ENCODE data around the gene TBC1D22A.

TBC1D22A gene

DNA sequence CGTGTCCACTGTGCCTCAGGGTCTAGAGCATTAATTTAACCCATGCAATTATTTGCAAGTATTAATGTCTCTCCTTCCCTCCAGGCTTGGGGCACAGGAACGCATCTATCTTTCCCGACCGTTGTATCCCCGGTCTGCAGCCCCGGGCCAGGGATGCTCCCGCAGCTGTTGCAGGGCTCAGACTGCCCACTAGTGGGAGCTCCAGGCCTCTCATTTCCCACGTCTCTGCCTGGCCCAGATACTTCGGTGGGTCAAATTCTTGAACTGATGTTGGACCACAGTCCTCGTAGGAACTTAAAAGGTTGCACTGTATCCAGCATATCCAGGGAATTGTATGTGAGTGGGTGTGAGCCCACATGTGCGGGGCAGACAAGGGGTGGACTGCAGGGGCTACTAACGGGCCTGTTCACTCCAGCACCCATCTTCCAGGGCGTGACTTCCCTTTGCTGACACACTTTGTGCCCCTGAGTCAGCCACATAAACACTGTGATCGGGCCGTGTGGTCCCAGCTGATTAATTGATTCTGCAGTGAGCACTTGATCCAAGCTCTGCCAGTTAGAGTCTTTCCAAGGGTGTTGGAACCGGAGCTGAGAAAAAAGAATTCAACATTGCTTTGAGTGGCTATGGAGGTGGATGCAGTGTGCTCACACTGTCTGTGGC lies 451.3 kb downstream of the TBC1D22A start:
- DNase-seq: peak; percentile 59 to 60

DNA sequence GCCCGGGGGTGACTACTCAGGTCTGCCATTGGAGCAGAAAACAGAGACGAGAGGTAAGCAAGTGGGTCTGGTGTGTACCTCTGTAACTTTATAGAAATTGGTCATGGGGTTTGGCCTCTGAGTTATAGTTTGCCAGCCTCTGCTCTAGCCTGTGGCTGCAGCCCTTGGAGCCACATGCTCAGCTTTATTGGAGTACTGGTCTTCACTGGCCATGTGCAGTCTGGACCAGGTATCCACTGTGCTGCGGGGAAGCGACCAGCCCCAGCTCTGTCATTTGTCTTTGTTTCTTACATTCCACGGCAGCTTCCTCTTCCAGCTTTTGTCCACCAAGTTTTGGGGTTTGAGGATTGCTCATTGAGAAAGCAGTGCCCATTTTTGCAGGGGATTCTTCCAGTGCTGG lies 453.4 kb downstream of the TBC1D22A start:
- DNase-seq: no peak

DNA sequence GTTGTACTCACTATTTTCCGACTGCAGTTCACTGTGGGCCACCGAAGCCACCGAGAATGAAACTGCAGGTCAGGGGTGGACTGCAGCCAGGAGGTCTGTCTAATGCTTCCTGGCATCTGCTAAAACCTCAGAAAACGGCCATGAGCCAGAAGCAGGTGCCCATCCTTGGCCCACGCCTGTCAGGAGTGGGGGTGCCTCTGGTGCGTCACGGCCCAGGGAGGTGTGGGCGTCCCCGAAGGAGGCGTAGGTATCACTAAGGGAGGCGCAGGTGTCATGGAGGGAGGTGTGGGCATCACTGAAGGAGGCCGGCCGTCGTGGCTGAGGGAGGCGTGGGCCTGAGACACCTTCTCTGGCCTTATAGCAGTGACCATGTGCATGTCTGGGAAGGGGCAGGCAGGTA lies 456.2 kb downstream of the TBC1D22A start:
- DNase-seq: no peak

DNA sequence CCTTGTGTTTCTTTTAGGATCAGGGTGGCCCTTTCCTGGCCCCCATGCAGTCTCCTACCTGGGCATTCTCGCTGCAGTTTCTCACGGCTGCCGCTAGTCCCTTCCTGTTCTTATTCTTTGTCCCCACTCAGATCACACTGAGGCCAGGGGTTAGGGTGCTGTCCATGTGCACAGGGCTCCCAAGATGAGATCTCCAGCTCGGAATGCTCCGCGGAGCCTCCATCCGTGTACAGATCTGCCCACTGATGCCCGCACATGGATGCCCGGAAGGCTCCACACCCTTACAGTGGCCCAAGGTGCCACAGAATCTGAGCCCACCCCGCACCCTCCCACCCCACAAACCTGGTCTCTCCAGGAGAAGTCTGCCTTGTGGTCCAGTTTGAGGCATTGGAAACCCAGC lies 457.3 kb downstream of the TBC1D22A start:
- no peak for DNase-seq

DNA sequence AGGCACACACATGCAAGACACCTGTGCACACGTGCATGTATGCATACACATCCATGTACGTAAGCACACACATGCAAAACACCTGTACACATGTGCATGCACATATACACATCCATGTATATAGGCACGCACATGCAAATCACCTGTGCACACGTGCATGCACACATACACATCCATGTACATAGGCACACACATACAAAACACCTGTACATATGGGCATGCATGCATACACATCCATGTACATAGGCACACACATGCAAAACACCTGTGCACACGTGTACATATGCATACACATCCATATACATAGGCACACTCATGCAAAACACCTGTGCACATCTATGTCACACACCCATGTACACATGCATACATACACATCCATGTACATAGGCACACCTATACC lies 458.3 kb downstream of the TBC1D22A start:
- no peak for DNase-seq

DNA sequence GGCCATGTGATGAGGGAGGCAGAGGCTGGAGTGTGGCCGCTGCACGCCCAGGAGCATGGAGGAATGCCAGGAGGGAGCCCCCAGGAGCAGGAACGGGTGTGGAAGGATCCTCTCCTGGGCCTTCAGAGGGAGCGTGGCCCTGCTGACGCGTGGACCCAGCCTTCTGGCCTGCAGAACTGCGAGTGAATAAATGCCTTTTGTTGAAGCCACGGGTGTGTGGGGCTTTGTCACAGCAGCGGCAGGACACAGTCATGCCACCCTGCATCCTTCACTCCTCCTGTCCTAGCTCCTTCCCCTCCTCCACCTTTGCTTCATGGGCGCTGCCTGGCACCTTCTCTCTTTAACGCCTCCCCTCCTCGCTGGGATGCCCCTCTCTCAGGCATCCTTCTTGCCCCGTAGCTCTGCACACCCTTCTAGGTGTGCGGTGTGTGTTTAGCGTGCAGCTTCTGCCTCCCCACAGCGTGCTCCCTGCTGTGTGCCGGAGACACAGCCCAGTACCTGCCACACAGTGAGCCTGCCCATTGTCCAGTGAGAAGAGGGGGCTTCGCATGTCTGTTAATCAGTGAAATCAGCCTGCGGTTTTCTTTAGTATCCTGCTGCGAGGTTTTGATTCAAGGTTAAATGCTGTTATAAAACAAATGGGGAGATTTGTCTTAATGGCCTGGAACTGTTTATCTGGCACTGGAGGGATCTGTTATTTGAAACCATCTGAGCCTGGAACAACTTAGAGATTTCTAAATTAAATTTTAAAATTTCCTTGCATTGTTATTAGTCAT lies 459.6 kb downstream of the TBC1D22A start:
- no peak for DNase-seq
